GM20000 (cell line): ENCODE measurements around the gene HMOX1.
"Not testable (repeated sequence)": the region's sequence is repeated elsewhere in the genome, so short reads cannot be mapped to it uniquely, and the experiment has no call there.

ENCODE experiments used
- DNase-seq: peaks from one replicate; pipeline ENCODE4 v3.0.0; 2012; ENCODE audit warnings: low spot score
- TF ChIP-seq, protein P1 (sequence below): IDR thresholded peaks from 2 replicates; pipeline ENCODE4 v1.5.1; 2012; ENCODE audit warnings: mild to moderate bottlenecking, control low read depth; ENCODE audit errors: extremely low read depth, missing control alignments

HMOX1 gene

DNA sequence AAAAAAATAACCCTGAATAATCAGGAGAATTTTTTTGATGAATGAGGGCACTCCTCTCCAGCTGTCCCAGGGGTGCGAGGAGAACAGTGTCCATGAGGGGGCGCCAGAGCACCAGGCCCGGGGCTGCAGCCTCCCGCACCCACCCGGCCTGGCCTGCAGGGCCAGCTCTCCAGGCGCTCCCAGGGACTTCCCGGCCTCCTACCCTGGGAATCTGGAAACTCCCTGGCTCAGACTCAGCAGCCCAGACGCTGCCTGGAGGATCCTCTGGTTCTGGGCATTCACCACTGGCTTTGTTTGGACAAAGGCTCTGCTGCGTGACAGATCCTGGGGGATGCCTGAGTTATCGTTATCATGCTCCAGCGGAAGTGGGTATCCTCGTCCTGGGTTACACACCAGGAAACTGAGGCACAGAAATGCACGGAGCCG is 50.0 kb downstream of the HMOX1 start:
- TF ChIP-seq, protein P1, sequence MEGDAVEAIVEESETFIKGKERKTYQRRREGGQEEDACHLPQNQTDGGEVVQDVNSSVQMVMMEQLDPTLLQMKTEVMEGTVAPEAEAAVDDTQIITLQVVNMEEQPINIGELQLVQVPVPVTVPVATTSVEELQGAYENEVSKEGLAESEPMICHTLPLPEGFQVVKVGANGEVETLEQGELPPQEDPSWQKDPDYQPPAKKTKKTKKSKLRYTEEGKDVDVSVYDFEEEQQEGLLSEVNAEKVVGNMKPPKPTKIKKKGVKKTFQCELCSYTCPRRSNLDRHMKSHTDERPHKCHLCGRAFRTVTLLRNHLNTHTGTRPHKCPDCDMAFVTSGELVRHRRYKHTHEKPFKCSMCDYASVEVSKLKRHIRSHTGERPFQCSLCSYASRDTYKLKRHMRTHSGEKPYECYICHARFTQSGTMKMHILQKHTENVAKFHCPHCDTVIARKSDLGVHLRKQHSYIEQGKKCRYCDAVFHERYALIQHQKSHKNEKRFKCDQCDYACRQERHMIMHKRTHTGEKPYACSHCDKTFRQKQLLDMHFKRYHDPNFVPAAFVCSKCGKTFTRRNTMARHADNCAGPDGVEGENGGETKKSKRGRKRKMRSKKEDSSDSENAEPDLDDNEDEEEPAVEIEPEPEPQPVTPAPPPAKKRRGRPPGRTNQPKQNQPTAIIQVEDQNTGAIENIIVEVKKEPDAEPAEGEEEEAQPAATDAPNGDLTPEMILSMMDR, result peak; percentile 51
- peak; percentile 62 for DNase-seq

DNA sequence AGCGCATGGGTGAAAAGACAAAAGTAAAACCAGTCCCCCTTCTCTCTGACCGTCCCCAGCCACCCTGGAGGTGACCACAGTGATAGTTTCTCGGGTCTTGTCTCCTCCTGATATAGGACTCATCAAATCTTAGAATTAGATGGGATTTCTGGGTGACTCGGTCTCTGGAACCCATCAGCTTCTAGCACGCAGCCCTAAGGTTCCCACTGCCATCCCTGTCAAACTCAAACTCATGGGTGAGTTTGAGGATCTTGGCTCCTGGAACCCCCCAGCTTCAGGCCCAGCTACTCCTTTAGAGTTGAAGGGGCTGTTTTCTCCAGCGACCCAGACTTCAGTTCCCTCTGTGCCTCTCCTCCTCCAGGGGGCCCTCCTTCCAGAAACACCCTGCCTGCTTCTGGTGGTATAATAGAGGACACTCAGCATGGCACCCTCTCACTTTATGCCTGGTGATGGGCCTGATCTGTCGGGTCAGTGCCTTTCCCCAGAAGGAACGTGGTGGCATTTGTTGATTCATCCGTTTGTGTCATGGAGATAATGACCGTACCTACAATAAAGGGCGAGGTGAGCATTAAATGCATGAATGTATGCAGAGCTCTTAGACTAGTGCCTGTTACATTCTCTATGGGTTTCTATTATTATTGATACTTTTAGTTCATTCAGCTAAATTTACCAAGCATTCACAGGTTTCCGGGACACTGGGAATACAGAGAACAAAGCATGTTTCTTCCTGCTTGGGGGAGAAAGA is 50.8 kb downstream of the HMOX1 start:
- TF ChIP-seq, protein P1, result no peak
- DNase-seq, result no peak

DNA sequence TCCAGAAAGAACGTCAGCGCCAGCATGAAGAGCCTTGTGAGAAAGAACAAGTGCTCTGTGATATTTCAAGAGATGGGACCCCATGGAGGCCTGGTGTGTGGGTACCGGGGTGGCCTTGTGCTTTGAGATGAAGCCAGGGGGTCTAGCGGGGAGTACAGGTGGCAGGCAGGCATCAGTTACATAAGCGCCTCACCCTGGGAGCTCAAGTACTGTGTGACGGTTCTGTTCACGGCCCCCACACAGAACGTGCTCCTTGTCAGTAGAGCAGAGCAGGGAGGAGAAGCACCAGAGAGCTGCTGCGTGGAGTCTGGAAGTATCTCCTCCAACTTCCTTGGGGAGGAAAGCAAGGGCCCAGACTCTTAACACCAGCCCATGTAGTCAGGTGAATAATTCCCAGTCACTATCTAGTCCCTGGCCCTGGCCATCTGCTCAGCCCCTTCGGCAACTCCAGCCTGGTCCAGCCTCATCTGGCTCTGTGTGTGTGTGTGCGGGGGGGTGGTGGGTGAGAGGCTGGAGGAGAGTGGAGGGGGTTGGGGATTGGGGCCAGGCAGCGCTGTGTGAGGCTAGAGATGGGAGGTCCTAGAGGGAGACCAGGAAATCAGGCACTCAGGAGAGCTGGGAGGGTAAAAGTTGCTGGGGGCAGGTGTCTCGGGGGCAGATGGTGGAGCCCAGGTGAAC is 51.5 kb downstream of the HMOX1 start:
- DNase-seq, result no peak
- TF ChIP-seq, protein P1, result no peak

DNA sequence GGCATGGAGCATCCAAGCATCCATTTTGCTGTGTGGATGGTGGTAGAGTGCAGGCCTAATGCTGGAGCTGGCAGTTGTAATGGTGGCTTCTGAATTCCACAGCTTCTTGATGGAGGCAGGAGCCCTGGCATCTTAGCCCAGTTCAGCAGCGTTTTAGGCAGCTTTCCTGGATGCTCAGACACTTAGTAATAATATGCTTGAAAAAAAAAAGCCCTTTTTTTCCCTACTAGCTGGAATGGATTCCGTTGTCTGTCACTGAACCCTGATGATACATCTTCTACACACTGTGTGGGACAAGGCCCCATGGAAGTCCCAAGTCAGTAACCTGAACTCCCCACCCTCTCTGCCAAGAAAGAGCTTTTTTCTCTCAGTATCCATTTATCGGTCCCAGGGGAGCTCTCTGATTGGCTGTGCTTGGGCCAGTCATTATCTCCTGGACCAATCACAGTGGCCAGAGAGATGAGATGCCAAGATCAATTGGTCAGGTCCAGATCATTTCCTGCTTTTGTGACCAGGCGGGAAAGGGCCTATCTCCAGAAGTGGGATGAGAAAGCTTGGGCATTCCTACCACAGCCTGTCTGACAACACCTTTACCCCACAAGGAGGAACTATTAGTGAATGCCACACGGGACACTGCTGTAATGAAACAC is 53.3 kb downstream of the HMOX1 start:
- no peak for DNase-seq

DNA sequence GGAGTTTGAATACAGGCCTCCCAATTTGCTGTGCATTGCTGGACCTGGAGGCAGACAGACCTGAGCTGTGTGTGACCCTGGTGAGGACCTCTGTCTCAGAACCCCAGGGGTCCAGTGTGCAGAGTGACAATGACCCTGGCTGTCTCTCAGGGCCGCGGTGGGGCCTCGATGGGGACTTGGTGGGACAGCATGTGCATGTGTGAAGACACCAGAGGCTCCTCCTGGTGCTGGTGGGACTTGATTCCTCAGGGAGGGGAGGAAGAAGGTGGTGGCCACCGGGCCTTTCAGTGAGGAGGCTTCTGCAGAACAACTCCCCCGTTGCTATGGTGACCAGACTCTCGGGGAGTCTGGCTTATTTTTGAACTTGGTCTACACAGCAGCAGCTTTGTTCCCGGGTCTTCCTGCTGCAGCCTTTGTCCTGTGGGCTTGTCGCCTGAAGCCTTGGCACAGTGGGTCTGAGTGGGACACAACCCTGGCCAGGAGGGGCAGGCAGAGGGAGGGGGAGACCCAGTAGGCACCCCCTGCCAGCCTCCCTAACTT is 54.4 kb downstream of the HMOX1 start:
- no peak for DNase-seq
- TF ChIP-seq, protein P1, result no peak

More for the DNA sequence above, 53.3 kb downstream of the HMOX1 start:
- TF ChIP-seq, protein P1, result no peak

DNA sequence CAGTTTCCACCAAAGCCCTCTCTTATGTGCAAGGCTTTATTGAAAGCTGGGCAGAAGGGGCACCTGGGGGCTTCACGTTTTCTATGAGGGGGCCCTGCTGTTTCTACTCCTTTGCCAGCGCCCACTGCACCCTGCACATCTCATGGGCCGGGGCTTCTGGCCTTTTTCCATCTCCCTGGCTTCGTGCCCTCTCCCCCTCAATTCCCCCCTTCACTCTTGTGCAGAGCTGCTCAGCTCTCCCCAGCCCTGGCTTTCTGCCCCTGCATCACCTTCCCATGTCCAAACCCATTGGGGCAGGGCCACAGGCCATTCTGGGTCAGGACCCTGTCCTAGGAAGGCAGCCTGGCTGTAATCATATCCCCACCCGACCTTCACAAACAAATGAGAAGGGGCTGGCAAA is 55.5 kb downstream of the HMOX1 start:
- TF ChIP-seq, protein P1, result no peak
- DNase-seq, result no peak

DNA sequence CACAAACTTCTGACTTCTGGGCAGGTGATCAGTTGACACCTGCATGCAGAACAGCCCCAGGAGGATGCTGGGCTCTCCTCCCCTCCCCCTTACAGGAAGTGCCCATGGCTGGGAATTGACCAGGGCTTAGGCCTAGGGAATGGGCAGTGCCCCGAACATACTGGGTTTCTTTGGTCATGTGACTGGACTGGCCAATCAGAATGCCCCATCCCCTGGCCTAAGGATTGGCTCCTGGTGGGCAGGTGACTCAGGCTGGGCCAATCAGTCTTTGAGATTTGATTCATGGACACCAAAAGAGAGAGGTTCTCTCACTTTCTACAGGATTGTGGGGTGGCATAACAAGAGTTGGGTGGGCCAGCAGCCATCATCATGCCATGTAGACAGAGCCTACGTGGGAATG is 56.2 kb downstream of the HMOX1 start:
- DNase-seq, result peak; percentile 41
- TF ChIP-seq, protein P1, result no peak

DNA sequence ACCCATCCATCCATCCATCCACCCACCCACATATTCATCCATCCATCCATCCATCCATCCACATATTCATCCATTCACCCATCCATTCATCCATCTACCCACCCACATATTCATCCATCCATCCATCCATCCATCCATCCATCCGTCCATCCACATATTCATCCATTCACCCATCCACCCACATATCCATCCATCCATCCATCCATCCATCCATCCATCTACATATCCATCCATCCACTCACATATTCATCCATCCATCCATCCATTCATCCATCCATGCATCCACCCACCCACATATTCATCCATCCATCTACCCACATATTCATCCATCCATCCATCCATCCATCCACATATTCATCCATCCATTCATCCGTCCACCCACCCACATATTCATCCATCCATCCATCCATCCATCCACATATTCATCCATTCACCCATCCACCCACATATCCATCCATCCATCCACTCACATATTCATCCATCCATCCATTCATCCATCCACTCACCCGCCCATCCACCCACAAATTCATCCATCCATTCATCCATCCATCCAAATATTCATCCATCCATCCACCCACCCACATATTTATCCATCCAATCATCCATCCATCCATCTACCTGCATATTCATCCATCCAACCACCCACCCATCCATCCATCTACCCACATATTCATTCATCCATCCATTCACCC is 57.9 kb downstream of the HMOX1 start:
- DNase-seq, result not testable (repeated sequence)
